Measurements from ENCODE around the gene SCARB1.

Gene SCARB1

GRCh38 chr12:124844411-124845397 is 19.0 kb downstream of the SCARB1 start:
- H3K9ac ChIP-seq (ENCODE audit: low read length), result no peak overlapping the region
- H3K4me3 ChIP-seq (ENCODE audit: low read length), result no peak overlapping the region
- H3K36me3 ChIP-seq (ENCODE audit: control insufficient read depth, low read depth, low read length), result no peaks in the 10 kb centered on the region
- no peaks in the 10 kb centered on the region for H3K27me3 ChIP-seq (ENCODE audit: control insufficient read depth, insufficient read depth, low read length)
- H3K4me1 ChIP-seq (ENCODE audit: control insufficient read depth, low read depth, low read length), result no peaks in the 10 kb centered on the region
- no peak overlapping the region for H3K27ac ChIP-seq (ENCODE audit: low read length)
- H3K9me3 ChIP-seq (ENCODE audit: control insufficient read depth, low read depth, low read length), result no peaks in the 10 kb centered on the region

DNA sequence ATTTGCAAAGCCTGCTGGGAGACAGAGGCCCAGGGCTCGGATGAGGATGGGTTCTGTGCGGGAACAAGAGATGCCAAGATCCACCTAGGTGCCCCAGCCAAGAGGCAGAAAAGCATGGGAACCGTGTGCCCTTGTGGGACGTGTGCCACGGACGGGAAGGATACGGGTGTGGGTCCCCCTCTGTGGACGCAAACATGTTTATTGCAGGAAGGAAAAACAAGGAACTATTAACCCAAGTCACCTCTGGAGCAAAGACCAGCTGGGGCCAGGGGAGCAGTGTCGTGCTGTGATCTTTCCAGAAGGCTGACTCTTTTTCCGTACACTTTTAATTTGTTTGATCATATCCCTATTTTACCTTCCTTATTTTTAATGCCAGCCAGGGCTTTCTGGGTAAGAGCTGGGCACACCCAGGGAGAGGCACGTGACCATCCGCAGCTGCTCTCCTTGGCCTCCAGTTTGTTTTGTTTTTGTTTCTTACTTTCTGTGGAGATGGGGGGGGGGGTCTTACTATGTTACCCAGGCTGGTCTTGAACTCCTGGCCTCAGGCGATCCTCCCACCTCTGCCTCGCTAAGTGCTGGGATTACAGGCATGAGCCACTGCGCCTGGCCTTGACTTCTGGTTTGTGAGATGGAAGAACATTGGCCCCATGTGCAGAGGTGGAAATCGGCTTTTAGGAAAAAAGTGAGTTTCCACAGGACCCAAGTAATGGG is 20.7 kb downstream of the SCARB1 start:
- Histone ChIP-seq H3K9ac (ENCODE audit: low read length) (no peak overlapping the region), H3K27me3 (ENCODE audit: control insufficient read depth, insufficient read depth, low read length) (no peaks in the 10 kb centered on the region), H3K36me3 (ENCODE audit: control insufficient read depth, low read depth, low read length) (no peaks in the 10 kb centered on the region), H3K27ac (ENCODE audit: low read length) (no peak overlapping the region), H3K9me3 (ENCODE audit: control insufficient read depth, low read depth, low read length) (no peaks in the 10 kb centered on the region), H3K4me1 (ENCODE audit: control insufficient read depth, low read depth, low read length) (no peaks in the 10 kb centered on the region), H3K4me3 (ENCODE audit: low read length) (no peak overlapping the region)

DNA sequence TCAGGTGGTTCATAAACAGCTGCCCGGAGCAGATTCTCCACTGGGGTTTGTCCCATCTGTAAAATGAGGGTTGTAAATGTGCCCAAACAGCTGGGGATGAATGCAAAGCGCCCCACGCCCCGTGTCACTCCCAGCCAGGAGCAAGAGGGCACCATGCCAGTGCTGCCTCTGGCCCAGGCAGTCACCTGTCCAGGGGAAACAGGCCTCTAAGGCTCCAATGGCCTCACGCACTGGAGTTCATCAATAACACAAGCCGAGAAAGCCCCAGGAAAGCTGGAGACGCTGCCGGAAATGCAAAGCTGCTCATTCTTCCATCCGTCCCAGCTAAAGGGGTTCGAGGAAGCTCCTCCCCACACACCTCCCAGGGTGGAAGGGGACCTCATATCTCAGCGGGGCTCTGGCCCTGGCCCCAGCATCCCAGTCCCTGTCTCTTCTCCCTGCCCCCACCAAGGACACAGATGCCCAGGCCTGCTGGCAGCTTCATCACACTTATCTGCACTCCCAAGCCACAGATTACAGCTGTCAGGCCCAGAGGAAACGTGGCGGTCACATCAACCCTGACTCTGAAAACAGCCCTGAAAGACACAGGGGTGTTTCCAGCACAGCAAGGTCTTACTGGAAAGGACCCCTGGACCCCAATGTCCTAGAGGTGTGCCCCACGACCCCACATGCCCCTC is 21.5 kb downstream of the SCARB1 start:
- Histone ChIP-seq H3K4me1 (ENCODE audit: control insufficient read depth, low read depth, low read length) (no peaks in the 10 kb centered on the region), H3K36me3 (ENCODE audit: control insufficient read depth, low read depth, low read length) (no peaks in the 10 kb centered on the region), H3K4me3 (ENCODE audit: low read length) (no peak overlapping the region), H3K27me3 (ENCODE audit: control insufficient read depth, insufficient read depth, low read length) (no peaks in the 10 kb centered on the region), H3K9me3 (ENCODE audit: control insufficient read depth, low read depth, low read length) (no peaks in the 10 kb centered on the region), H3K27ac (ENCODE audit: low read length) (no peak overlapping the region), H3K9ac (ENCODE audit: low read length) (no peak overlapping the region)

- H3K27ac ChIP-seq (ENCODE audit: low read length), result no peak overlapping the region
- no peaks in the 10 kb centered on the region for H3K27me3 ChIP-seq (ENCODE audit: control insufficient read depth, insufficient read depth, low read length)
- H3K4me3 ChIP-seq (ENCODE audit: low read length), result no peak overlapping the region
- no peaks in the 10 kb centered on the region for H3K9me3 ChIP-seq (ENCODE audit: control insufficient read depth, low read depth, low read length)
- H3K4me1 ChIP-seq (ENCODE audit: control insufficient read depth, low read depth, low read length), result no peaks in the 10 kb centered on the region
- H3K9ac ChIP-seq (ENCODE audit: low read length), result no peak overlapping the region
- H3K36me3 ChIP-seq (ENCODE audit: control insufficient read depth, low read depth, low read length), result no peaks in the 10 kb centered on the region
These were observed 22.1 kb downstream of the SCARB1 start for GRCh38 chr12:124841558-124841945.

DNA sequence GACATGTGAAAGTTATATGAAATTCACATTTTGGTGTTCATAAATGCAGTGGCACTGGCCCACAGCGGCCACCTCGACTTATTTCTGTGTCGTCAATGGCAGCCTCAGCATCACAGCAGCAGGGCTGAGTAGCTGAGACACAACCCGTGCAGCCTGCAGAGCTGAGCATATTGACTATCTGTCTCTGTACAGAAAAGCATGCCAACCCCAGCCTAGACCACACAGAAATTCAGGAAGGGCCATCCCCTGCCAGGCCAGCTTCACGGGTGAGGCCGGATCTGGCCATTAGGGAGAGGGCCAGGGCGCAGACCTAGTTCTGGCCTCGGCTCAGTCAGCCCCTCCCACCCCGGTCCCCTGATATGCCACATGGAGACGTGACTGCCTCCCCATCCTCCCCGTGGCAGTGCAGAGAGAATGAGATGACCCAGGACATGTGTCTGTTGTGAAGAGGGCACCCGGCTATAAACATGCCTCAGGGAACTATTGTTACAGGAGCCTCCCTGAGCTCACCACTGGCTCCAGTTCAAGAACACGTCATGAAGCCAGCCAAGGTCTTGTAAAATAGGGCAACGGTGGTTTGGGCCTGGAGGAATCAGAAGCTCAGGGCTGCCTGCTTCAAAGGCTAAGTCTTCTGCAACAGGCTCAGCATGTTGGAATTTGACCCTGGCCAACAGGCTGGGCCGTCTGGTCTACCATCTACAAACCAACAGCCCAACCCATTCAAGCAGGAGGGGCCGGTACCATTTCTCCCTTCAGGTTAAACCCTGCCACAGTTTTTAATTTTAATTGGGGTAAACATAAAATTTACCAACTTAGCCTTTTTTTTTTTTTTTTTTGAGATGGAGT is 25.5 kb downstream of the SCARB1 start:
- Histone ChIP-seq H3K27me3 (ENCODE audit: control insufficient read depth, insufficient read depth, low read length) (no peaks in the 10 kb centered on the region), H3K9me3 (ENCODE audit: control insufficient read depth, low read depth, low read length) (no peaks in the 10 kb centered on the region), H3K36me3 (ENCODE audit: control insufficient read depth, low read depth, low read length) (no peaks in the 10 kb centered on the region), H3K4me1 (ENCODE audit: control insufficient read depth, low read depth, low read length) (peaks cover 10% of the 10 kb centered on the region), H3K4me3 (ENCODE audit: low read length) (no peak overlapping the region), H3K27ac (ENCODE audit: low read length) (no peak overlapping the region), H3K9ac (ENCODE audit: low read length) (no peak overlapping the region)

GRCh38 chr12:124837249-124837897 is 26.3 kb downstream of the SCARB1 start:
- no peaks in the 10 kb centered on the region for H3K9me3 ChIP-seq (ENCODE audit: control insufficient read depth, low read depth, low read length)
- H3K36me3 ChIP-seq (ENCODE audit: control insufficient read depth, low read depth, low read length), result no peaks in the 10 kb centered on the region
- H3K27ac ChIP-seq (ENCODE audit: low read length), result no peak overlapping the region
- H3K4me1 ChIP-seq (ENCODE audit: control insufficient read depth, low read depth, low read length), result peaks cover 10% of the 10 kb centered on the region
- H3K4me3 ChIP-seq (ENCODE audit: low read length), result no peak overlapping the region
- no peak overlapping the region for H3K9ac ChIP-seq (ENCODE audit: low read length)
- H3K27me3 ChIP-seq (ENCODE audit: control insufficient read depth, insufficient read depth, low read length), result no peaks in the 10 kb centered on the region

DNA sequence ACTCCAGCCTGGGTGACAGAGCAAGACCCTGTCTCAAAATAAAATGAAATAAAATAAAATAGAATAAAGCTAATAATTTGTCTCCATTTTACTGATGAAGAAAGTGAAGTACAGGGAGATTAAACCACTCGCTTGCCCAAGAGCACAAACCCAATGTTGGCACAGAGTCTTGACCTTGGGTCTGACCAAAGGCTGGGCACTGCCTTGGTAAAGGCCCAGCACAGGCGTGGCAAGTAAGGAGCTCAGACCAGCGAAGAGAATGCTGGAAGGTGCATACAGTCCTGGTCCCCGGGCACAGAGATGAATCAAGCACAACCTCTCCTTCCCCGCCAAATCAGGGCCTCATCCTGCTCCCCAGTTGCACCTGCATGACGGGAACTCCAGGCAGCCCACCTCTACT is 26.9 kb downstream of the SCARB1 start:
- Histone ChIP-seq H3K27ac (ENCODE audit: low read length) (no peak overlapping the region), H3K27me3 (ENCODE audit: control insufficient read depth, insufficient read depth, low read length) (no peaks in the 10 kb centered on the region), H3K9ac (ENCODE audit: low read length) (no peak overlapping the region), H3K4me1 (ENCODE audit: control insufficient read depth, low read depth, low read length) (peaks cover 12% of the 10 kb centered on the region), H3K36me3 (ENCODE audit: control insufficient read depth, low read depth, low read length) (no peaks in the 10 kb centered on the region), H3K4me3 (ENCODE audit: low read length) (no peak overlapping the region), H3K9me3 (ENCODE audit: control insufficient read depth, low read depth, low read length) (no peaks in the 10 kb centered on the region)

GRCh38 chr12:124835656-124836410 is 27.8 kb downstream of the SCARB1 start:
- no peak overlapping the region for H3K4me3 ChIP-seq (ENCODE audit: low read length)
- peaks cover 13% of the 10 kb centered on the region for H3K4me1 ChIP-seq (ENCODE audit: control insufficient read depth, low read depth, low read length)
- H3K27me3 ChIP-seq (ENCODE audit: control insufficient read depth, insufficient read depth, low read length), result no peaks in the 10 kb centered on the region
- H3K9ac ChIP-seq (ENCODE audit: low read length), result no peak overlapping the region
- H3K9me3 ChIP-seq (ENCODE audit: control insufficient read depth, low read depth, low read length), result no peaks in the 10 kb centered on the region
- no peaks in the 10 kb centered on the region for H3K36me3 ChIP-seq (ENCODE audit: control insufficient read depth, low read depth, low read length)
- no peak overlapping the region for H3K27ac ChIP-seq (ENCODE audit: low read length)

- Histone ChIP-seq H3K27me3 (ENCODE audit: control insufficient read depth, insufficient read depth, low read length) (no peaks in the 10 kb centered on the region), H3K9me3 (ENCODE audit: control insufficient read depth, low read depth, low read length) (no peaks in the 10 kb centered on the region), H3K27ac (ENCODE audit: low read length) (no peak overlapping the region), H3K4me3 (ENCODE audit: low read length) (no peak overlapping the region), H3K4me1 (ENCODE audit: control insufficient read depth, low read depth, low read length) (peaks cover 13% of the 10 kb centered on the region), H3K36me3 (ENCODE audit: control insufficient read depth, low read depth, low read length) (no peaks in the 10 kb centered on the region), H3K9ac (ENCODE audit: low read length) (no peak overlapping the region)
These were observed 28.8 kb downstream of the SCARB1 start for GRCh38 chr12:124834822-124835221.

DNA sequence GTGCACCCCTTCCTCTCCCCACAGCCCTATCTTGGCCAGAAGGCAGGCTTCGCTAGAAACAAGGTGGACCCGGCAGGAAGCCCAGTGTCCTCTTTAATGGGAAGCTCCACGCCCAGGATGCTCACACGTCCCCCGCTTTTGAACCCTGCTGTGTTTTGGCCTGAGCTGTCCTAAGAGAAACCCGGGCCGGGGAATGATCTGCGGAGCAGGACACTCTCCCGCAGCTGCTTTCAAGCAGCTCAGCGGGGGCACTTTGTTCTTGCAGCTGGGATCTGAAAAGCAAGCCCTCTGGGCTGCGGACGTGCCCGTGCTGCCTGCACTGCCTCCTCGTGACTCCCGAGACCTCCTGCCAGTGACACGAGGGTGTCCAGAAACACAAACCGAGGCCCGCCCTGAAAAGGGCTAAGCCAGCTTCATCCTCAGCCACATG is 30.0 kb downstream of the SCARB1 start:
- no peaks in the 10 kb centered on the region for H3K36me3 ChIP-seq (ENCODE audit: control insufficient read depth, low read depth, low read length)
- H3K9me3 ChIP-seq (ENCODE audit: control insufficient read depth, low read depth, low read length), result no peaks in the 10 kb centered on the region
- H3K4me3 ChIP-seq (ENCODE audit: low read length), result no peak overlapping the region
- no peak overlapping the region for H3K9ac ChIP-seq (ENCODE audit: low read length)
- H3K4me1 ChIP-seq (ENCODE audit: control insufficient read depth, low read depth, low read length), result peaks cover 13% of the 10 kb centered on the region
- H3K27ac ChIP-seq (ENCODE audit: low read length), result no peak overlapping the region
- H3K27me3 ChIP-seq (ENCODE audit: control insufficient read depth, insufficient read depth, low read length), result no peaks in the 10 kb centered on the region
